ENCODE data around the gene TPRG1L.

TPRG1L gene

DNA sequence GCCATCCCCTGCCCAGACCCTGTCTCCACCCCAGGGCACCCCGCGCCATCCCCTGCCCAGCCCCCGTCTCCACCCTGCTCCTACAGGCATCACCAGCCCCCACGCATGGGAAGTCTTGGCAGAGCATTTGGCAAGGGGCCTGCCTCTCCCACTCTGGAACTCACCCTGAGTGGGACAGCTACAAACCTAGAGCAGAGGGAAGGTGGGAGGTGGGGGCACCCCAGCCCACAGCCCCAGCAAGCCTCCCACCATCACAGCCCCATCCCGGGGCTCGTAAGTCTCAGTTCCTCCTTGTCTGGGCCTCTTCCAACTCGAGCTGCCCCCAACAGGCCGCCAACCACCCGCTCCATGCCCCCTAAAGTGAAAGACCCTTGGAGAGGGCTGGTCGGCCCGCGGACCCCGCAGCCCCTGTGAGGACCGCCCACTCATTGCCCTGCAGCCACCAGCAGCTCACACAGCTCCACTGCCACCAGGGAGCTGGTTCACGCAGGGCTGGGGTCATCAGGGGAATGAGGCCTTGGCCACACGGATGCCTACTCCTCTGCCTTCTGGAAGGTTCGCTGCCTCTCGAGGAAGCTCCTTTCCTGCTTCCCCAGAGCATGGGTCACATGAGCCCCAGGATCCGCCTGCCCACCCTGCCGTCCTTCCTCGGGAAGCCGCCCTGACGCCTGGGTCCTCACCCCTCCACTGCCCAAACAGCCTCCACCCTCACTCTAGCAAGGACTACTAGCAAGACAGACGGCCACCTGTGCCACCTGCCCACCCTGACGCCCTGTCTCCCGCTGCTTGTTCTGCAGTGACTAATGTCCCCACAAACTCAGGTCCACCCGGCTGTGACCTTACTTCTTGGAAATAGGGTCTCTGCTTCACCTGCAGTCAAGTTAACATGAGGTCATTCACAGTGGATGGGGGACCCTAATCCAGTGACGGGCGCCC lies 27.9 kb upstream of the TPRG1L start:
- no peaks in the 10 kb centered on the region for H3K27me3 ChIP-seq (ENCODE audit: control insufficient read depth, insufficient read depth, low read length)

DNA sequence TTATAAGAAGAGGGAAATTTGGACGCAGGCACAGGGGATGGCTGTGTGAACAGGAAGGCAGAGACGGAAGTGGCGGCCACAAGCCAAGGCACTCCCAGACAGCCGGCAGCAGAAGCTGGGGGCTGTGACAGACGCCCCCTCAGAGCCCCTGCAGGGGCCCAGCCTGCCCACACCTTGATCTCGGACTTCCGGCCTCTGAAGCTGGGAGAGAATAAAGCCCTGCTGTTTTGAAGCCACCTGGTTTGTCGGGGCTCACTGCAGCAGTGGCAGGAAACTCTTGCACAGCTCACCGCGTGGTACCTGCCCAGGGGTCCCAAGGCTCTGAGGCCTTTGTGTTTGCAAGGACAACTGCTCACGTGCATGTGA lies 27.2 kb upstream of the TPRG1L start:
- Histone ChIP-seq H3K9ac (ENCODE audit: low read length) (no peak overlapping the region), H3K27me3 (ENCODE audit: control insufficient read depth, insufficient read depth, low read length) (no peaks in the 10 kb centered on the region), H3K4me1 (ENCODE audit: control insufficient read depth, insufficient read depth, low read length) (no peaks in the 10 kb centered on the region), H3K36me3 (ENCODE audit: control insufficient read depth, insufficient read depth, low read length) (no peaks in the 10 kb centered on the region), H3K4me3 (ENCODE audit: low read length) (no peak overlapping the region), H3K9me3 (ENCODE audit: control insufficient read depth, low read length) (no peaks in the 10 kb centered on the region)

More for the DNA sequence above, 27.9 kb upstream of the TPRG1L start:
- Histone ChIP-seq H3K4me3 (ENCODE audit: low read length) (no peak overlapping the region), H3K4me1 (ENCODE audit: control insufficient read depth, insufficient read depth, low read length) (no peaks in the 10 kb centered on the region), H3K9me3 (ENCODE audit: control insufficient read depth, low read length) (no peaks in the 10 kb centered on the region), H3K36me3 (ENCODE audit: control insufficient read depth, insufficient read depth, low read length) (no peaks in the 10 kb centered on the region), H3K9ac (ENCODE audit: low read length) (no peak overlapping the region)

DNA sequence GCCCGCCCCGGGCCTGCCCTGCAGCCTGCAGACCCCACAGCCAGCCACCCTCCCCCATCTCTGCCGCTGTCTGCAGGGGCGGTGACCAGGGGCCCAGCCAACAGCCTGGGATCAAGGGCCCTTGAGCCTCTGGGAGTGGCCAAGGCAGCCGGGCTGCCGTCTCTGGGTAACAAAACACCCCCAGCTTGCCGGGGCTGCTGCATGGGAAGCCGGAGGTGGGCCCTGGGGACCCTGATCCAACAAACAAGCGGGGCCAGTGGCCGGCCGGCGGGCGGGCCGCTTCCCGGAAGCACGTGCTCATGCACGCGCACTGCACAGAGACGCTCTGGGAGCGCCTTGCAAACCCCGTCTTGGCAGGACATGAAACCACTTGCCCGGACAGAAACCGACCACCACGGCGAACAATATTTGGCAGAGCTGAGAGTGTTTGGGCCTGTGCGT lies 26.7 kb upstream of the TPRG1L start:
- Histone ChIP-seq H3K27me3 (ENCODE audit: control insufficient read depth, insufficient read depth, low read length) (peaks cover under 1% of the 10 kb centered on the region), H3K9ac (ENCODE audit: low read length) (no peak overlapping the region), H3K4me1 (ENCODE audit: control insufficient read depth, insufficient read depth, low read length) (no peaks in the 10 kb centered on the region), H3K9me3 (ENCODE audit: control insufficient read depth, low read length) (no peaks in the 10 kb centered on the region), H3K36me3 (ENCODE audit: control insufficient read depth, insufficient read depth, low read length) (no peaks in the 10 kb centered on the region), H3K4me3 (ENCODE audit: low read length) (no peak overlapping the region)

DNA sequence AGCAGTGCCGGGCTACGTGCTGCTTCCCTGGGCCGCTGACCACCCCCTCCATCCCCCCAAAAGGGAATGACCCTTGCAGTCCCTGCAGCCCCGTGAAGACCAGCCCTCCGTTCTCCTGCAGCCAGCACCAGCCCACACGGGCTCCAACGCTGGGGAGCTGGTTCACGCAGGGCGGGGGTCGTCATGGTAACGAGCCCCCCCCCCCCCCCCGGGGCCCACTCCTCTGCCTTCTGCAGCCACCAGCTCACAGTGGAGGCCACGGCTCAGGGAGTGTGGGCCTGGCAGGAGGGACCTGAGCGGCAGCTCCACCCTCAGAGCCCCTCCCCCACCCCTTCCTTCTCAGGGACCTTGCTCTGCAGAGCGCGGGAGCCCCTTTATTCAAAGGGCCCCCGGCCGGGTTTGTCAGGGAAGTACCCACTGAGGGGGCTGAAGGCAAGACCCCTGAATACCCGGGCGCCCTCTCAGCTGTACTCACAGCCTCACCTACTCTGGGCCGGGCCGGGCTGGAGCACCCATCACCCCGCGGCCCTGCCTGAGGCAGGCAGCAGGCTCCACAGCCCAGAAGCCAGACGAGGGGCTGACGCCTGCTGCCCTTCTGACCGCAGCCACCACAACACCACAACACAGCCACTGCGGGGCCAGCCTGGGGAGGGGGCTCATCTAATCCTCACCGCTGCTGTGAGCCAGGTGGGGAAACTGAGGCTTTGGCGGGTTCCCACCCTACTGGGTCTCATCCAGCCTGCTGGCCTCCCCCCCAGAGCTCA lies 26.1 kb upstream of the TPRG1L start:
- Histone ChIP-seq H3K9me3 (ENCODE audit: control insufficient read depth, low read length) (no peaks in the 10 kb centered on the region), H3K4me1 (ENCODE audit: control insufficient read depth, insufficient read depth, low read length) (no peaks in the 10 kb centered on the region), H3K4me3 (ENCODE audit: low read length) (no peak overlapping the region), H3K27me3 (ENCODE audit: control insufficient read depth, insufficient read depth, low read length) (peaks cover 3% of the 10 kb centered on the region), H3K9ac (ENCODE audit: low read length) (no peak overlapping the region), H3K36me3 (ENCODE audit: control insufficient read depth, insufficient read depth, low read length) (no peaks in the 10 kb centered on the region)

DNA sequence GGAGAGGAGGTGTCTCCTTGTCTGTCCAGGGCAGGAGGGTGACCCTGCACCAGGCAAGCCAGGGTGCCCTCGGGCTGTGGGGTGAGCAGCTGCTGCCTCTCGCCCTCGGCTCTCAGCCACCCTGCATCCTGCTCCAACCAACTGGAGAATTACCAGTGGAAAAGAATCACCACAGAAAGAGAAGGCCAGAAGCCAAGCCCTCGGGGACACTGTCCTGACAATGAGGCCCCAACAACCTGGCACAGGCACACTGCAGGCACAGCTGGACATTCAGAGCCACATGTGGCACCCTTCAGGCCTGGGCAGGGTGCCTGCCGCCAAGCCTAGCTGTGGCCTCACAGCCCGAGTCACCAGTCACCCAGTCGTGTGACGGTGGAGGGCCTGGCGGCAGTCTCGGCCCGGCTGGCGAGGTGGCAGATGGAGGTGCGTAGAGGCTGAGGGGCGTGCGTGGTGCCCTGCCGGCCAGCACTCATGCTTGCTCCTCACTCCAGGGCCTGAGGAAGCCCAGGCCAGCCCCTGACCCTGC lies 25.5 kb upstream of the TPRG1L start:
- no peaks in the 10 kb centered on the region for H3K4me1 ChIP-seq (ENCODE audit: control insufficient read depth, insufficient read depth, low read length)
- no peak overlapping the region for H3K4me3 ChIP-seq (ENCODE audit: low read length)
- H3K27me3 ChIP-seq (ENCODE audit: control insufficient read depth, insufficient read depth, low read length) = peaks cover 3% of the 10 kb centered on the region
- H3K36me3 ChIP-seq (ENCODE audit: control insufficient read depth, insufficient read depth, low read length) = no peaks in the 10 kb centered on the region
- no peaks in the 10 kb centered on the region for H3K9me3 ChIP-seq (ENCODE audit: control insufficient read depth, low read length)
- H3K9ac ChIP-seq (ENCODE audit: low read length) = no peak overlapping the region

DNA sequence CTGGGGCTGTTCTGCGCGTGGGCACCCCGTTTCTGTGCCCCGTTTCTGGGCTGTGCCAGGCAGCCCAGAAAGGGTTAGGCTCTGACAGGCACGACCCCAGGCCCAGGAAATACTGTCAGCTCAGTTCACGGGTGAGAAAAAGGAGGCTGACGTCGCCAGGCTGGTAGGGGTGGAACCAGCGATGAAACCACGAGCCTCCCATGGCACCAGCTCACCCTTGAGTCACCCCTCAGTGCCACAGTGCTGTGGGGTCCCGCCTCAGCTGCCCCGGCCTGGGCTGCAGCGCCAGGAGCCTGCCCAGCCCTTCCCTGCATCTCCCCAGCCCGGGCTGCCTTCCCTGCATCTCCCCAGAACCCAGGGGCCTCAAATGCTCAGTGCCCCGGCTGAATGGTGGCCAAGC lies 25.0 kb upstream of the TPRG1L start:
- no peak overlapping the region for H3K9ac ChIP-seq (ENCODE audit: low read length)
- no peaks in the 10 kb centered on the region for H3K4me1 ChIP-seq (ENCODE audit: control insufficient read depth, insufficient read depth, low read length)
- no peaks in the 10 kb centered on the region for H3K9me3 ChIP-seq (ENCODE audit: control insufficient read depth, low read length)
- H3K27me3 ChIP-seq (ENCODE audit: control insufficient read depth, insufficient read depth, low read length) = peaks cover 3% of the 10 kb centered on the region
- no peak overlapping the region for H3K4me3 ChIP-seq (ENCODE audit: low read length)
- no peaks in the 10 kb centered on the region for H3K36me3 ChIP-seq (ENCODE audit: control insufficient read depth, insufficient read depth, low read length)

DNA sequence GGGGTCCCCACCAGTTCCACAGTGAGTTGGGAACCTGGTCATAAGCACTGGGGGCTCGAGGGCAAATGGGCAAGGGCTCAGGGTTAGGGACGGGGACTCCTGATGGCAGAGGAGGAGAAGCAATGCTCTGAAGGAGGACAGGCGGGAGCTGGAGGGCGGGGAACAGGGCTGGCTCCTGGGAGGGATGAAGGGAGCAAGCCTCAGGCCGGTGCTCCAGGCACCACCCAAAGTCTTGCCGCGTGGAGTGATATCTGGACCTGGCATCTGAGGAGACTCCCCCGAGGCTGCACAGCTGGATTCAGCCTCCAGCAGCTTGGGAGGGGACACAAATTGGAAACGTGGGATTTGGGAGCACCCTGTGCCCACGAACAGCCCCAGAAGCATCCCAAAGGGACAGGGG lies 24.5 kb upstream of the TPRG1L start:
- H3K36me3 ChIP-seq (ENCODE audit: control insufficient read depth, insufficient read depth, low read length) = no peaks in the 10 kb centered on the region
- no peaks in the 10 kb centered on the region for H3K4me1 ChIP-seq (ENCODE audit: control insufficient read depth, insufficient read depth, low read length)
- peaks cover 3% of the 10 kb centered on the region for H3K27me3 ChIP-seq (ENCODE audit: control insufficient read depth, insufficient read depth, low read length)
- H3K9me3 ChIP-seq (ENCODE audit: control insufficient read depth, low read length) = no peaks in the 10 kb centered on the region
- H3K4me3 ChIP-seq (ENCODE audit: low read length) = no peak overlapping the region
- no peak overlapping the region for H3K9ac ChIP-seq (ENCODE audit: low read length)

DNA sequence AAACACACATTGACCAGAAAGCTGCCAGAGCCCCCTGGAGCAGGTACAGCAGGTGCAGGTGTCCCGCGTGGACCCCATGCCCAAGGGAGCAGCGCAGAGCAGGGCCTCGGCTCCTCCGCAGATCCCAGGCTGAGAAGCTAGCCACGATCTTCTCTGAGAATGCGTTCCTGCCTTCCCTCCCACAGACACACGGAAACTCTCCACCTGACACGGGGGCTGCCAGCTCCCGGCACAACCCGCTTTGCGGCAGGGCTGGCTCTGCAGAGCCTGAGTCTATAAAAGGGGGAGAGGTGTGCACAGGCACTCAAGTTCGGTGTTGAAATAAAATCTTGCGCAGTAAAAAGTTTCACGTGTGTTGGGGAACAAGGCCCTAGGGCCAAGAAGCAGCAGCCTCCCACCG lies 23.1 kb upstream of the TPRG1L start:
- Histone ChIP-seq H3K27me3 (ENCODE audit: control insufficient read depth, insufficient read depth, low read length) (peaks cover 3% of the 10 kb centered on the region), H3K36me3 (ENCODE audit: control insufficient read depth, insufficient read depth, low read length) (no peaks in the 10 kb centered on the region), H3K4me1 (ENCODE audit: control insufficient read depth, insufficient read depth, low read length) (no peaks in the 10 kb centered on the region), H3K9ac (ENCODE audit: low read length) (no peak overlapping the region), H3K9me3 (ENCODE audit: control insufficient read depth, low read length) (no peaks in the 10 kb centered on the region), H3K4me3 (ENCODE audit: low read length) (no peak overlapping the region)

DNA sequence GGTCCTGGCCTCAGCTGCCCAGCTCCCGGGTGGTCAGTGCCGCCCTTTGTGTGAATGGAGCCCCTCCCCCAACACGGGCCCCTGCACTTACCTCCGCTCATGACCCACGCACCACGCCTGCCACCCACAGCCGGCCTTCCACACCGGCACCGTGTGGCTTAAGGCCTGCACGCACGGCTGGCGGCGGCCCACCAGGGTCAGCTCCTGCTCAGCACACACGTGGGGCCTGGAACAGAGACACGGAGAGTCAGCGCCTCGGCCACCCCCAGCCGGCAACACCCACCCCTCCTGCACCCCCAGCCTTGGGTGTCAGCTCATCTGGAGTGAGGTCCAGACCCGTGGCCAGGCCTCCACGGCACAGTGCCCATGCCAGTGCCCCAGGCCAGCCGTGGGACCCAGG lies 22.4 kb upstream of the TPRG1L start:
- Histone ChIP-seq H3K4me3 (ENCODE audit: low read length) (no peak overlapping the region), H3K9ac (ENCODE audit: low read length) (no peak overlapping the region), H3K9me3 (ENCODE audit: control insufficient read depth, low read length) (no peaks in the 10 kb centered on the region), H3K36me3 (ENCODE audit: control insufficient read depth, insufficient read depth, low read length) (no peaks in the 10 kb centered on the region), H3K27me3 (ENCODE audit: control insufficient read depth, insufficient read depth, low read length) (peaks cover 3% of the 10 kb centered on the region), H3K4me1 (ENCODE audit: control insufficient read depth, insufficient read depth, low read length) (no peaks in the 10 kb centered on the region)

DNA sequence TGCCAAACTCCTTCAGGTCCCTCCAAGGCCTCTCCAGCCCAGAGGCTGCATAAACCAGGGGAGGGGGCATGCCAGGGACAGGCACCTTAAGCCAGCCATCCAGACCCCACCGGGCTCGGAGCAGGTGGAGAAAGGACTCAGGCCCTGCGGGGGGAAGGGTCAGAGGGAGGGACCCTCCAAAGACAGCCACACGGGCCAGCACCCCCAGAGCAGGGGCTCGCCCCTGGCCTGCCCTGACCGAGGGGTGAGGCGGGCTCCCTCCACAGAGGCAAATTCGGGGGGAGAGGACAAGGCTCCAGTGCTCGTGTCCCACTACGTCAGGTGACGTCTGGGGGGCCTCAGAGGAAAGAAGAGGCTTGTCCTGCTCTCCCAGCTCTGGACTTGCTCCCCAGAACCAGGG lies 21.7 kb upstream of the TPRG1L start:
- Histone ChIP-seq H3K27me3 (ENCODE audit: control insufficient read depth, insufficient read depth, low read length) (peaks cover 5% of the 10 kb centered on the region), H3K4me1 (ENCODE audit: control insufficient read depth, insufficient read depth, low read length) (no peaks in the 10 kb centered on the region)

DNA sequence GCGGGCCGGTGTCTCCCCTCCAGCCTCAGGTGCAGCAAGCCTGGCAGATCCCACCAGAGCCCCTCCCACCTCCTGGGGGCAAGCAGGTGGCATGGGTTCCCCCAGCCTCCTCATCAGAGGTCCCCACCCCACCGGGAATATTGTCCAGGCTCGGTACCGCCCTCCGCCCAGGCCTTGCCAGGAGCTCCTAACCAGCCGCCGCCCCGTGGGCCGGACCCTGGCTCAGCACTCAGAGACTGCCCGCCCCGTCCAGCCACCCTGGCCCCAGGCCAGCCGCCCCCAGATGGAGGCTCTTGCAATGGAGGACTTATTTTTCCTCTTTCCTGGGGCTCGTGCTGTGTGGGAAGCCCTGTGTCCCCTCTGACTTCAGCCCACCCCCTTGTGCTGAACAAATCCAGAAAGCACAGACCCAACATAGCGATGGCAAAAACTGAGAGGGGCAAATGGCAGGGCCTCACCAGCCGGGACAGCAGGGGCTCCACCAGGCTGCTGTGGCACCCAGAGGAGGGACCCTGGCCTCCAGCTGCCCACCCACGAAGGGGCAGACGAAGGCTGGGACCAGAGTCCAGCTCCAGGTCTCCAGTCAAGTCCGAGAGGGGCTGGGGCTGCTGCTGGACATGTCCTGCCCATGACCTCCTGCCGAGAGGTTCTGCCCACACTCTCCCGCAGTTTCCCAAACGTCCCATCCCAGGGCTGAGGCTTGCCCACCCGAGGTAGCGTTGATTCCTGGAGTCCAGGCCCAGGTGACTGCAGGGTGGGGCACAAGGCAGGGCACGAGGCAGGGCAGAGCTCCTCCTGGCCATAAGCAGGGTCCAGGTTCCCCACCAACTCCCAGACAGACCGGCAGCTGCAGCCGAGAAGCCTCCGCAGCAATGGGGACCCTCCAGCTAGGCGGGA lies 21.0 kb upstream of the TPRG1L start:
- H3K27me3 ChIP-seq (ENCODE audit: control insufficient read depth, insufficient read depth, low read length) = peaks cover 12% of the 10 kb centered on the region
- H3K4me3 ChIP-seq (ENCODE audit: low read length) = no peak overlapping the region
- no peaks in the 10 kb centered on the region for H3K4me1 ChIP-seq (ENCODE audit: control insufficient read depth, insufficient read depth, low read length)
- H3K36me3 ChIP-seq (ENCODE audit: control insufficient read depth, insufficient read depth, low read length) = no peaks in the 10 kb centered on the region
- no peaks in the 10 kb centered on the region for H3K9me3 ChIP-seq (ENCODE audit: control insufficient read depth, low read length)
- H3K9ac ChIP-seq (ENCODE audit: low read length) = no peak overlapping the region

More for the DNA sequence above, 21.7 kb upstream of the TPRG1L start:
- no peak overlapping the region for H3K4me3 ChIP-seq (ENCODE audit: low read length)
- H3K9me3 ChIP-seq (ENCODE audit: control insufficient read depth, low read length) = no peaks in the 10 kb centered on the region
- H3K36me3 ChIP-seq (ENCODE audit: control insufficient read depth, insufficient read depth, low read length) = no peaks in the 10 kb centered on the region
- no peak overlapping the region for H3K9ac ChIP-seq (ENCODE audit: low read length)
